ENCODE measurements around the gene KRTDAP. TPM values are rescaled to one million over a fixed set of nuclear protein-coding genes. Genes with fewer than 3 reads are reported as not detected.
A peak's percentile ranks its signal among the peaks of the same experiment; 100 is the strongest.

KRTDAP gene
- total RNA-seq, 1 donor from 2014 or later = not detected

- FAIRE-seq (no peak), DNase-seq (ENCODE audit: low read depth) (no peak)
- Histone ChIP-seq H3K36me3 (ENCODE audit: control insufficient read depth, insufficient read depth, low read length) (no peaks in the 10 kb centered on the region), H3K4me3 (ENCODE audit: low read depth, low read length) (no peak overlapping the region), H3K27me3 (ENCODE audit: control insufficient read depth, insufficient read depth, low read length) (peaks cover 7% of the 10 kb centered on the region)
- TF ChIP-seq CTCF (IDR thresholded peaks at IDR 0.05; ENCODE audit: insufficient read depth, low read length, severe bottlenecking) = no peak
These were observed 34.0 kb upstream of the KRTDAP start for GRCh38 chr19:35524181-35524837.

GRCh38 chr19:35522745-35523327, 32.6 kb upstream of the KRTDAP start:
- H3K4me3 ChIP-seq (ENCODE audit: low read depth, low read length) = no peak overlapping the region
- FAIRE-seq (no peak), DNase-seq (ENCODE audit: low read depth) (no peak)
- peaks cover 7% of the 10 kb centered on the region for H3K27me3 ChIP-seq (ENCODE audit: control insufficient read depth, insufficient read depth, low read length)
- no peaks in the 10 kb centered on the region for H3K36me3 ChIP-seq (ENCODE audit: control insufficient read depth, insufficient read depth, low read length)
- no peak for TF ChIP-seq CTCF (IDR thresholded peaks at IDR 0.05; ENCODE audit: insufficient read depth, low read length, severe bottlenecking)

GRCh38 chr19:35521124-35521743, 31.0 kb upstream of the KRTDAP start:
- DNase-seq (ENCODE audit: low read depth) (no peak), FAIRE-seq (no peak)
- TF ChIP-seq CTCF (IDR thresholded peaks at IDR 0.05; ENCODE audit: insufficient read depth, low read length, severe bottlenecking) = no peak
- Histone ChIP-seq H3K4me3 (ENCODE audit: low read depth, low read length) (no peak overlapping the region), H3K27me3 (ENCODE audit: control insufficient read depth, insufficient read depth, low read length) (peaks cover 7% of the 10 kb centered on the region), H3K36me3 (ENCODE audit: control insufficient read depth, insufficient read depth, low read length) (no peaks in the 10 kb centered on the region)

- H3K36me3 ChIP-seq (ENCODE audit: control insufficient read depth, insufficient read depth, low read length) = no peaks in the 10 kb centered on the region
- no peaks in the 10 kb centered on the region for H3K27me3 ChIP-seq (ENCODE audit: control insufficient read depth, insufficient read depth, low read length)
- FAIRE-seq (peak; percentile 99), DNase-seq (ENCODE audit: low read depth) (peak; percentile 92)
- no peak for TF ChIP-seq CTCF (IDR thresholded peaks at IDR 0.05; ENCODE audit: insufficient read depth, low read length, severe bottlenecking)
- no peak overlapping the region for H3K4me3 ChIP-seq (ENCODE audit: low read depth, low read length)
These were observed 29.0 kb upstream of the KRTDAP start for GRCh38 chr19:35519291-35519690.

- DNase-seq (ENCODE audit: low read depth) (peak; percentile 93), FAIRE-seq (peak; percentile 98)
- Histone ChIP-seq H3K4me3 (ENCODE audit: low read depth, low read length) (no peak overlapping the region), H3K27me3 (ENCODE audit: control insufficient read depth, insufficient read depth, low read length) (no peaks in the 10 kb centered on the region), H3K36me3 (ENCODE audit: control insufficient read depth, insufficient read depth, low read length) (no peaks in the 10 kb centered on the region)
- TF ChIP-seq CTCF (IDR thresholded peaks at IDR 0.05; ENCODE audit: insufficient read depth, low read length, severe bottlenecking) = no peak
These were observed 28.0 kb upstream of the KRTDAP start for GRCh38 chr19:35518313-35518712.
